Measurements from ENCODE around the gene SPCS2.
A peak's percentile ranks its signal among the peaks of the same experiment; 100 is the strongest.

Gene SPCS2

GRCh38 chr11:74948898-74949752, at the start of gene SPCS2, which contains the start of gene XRRA1:
Gene SPCS2, plus strand, starts transcription at chr11:74949266. Its CDS starts 20 bp downstream, at chr11:74949286.
Gene XRRA1, minus strand, starts transcription at chr11:74949091. Its CDS starts 8,213 bp downstream, at chr11:74940878.
- DNase-seq: peak; percentile 97

- DNase-seq: no peak
Observed at GRCh38 chr11:74902342-74902741, 46.7 kb upstream of the SPCS2 start.

- DNase-seq: no peak
Observed at GRCh38 chr11:74905326-74905725, 43.7 kb upstream of the SPCS2 start.

GRCh38 chr11:74909385-74909784, 39.7 kb upstream of the SPCS2 start:
- DNase-seq: no peak

DNA sequence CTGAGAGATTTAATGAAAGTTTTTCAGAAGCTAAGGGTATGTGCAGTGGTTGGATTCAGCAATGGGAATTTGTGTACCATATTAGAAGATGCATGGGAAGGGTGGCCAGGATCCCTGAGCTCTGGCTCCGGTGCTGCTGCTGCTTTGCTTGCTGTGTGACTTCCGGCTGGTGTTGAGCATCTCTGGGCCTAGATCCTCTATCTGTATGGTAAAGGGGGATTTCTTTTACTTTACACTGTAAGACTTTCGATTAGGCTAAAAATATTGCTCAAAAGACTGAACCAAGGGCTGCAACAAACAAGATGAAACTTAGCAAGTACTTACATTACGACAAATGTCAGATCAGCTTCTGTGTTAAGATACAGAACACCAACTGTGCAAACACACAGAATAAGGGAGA, 39.3 kb upstream of the SPCS2 start:
- no peak for DNase-seq

DNA sequence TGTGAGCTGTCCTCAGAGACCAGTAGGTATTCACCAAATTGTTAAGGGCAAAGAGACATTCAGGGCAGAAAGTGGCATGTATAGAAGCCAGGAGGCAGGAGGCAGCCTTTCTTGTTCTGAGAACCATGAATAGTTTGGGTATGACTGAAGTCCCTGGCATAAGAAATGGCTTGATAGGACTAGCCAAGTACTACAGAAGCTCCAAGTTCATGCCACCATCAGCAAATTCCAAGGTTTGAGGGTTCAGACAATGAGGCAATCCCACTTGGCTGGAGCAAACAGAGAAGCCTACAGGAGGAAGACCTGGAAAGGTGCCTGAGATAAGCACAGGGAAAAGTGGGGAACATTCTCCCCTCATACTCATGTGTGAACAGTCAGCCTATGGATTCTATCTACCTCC, 25.9 kb upstream of the SPCS2 start:
- DNase-seq: no peak

DNA sequence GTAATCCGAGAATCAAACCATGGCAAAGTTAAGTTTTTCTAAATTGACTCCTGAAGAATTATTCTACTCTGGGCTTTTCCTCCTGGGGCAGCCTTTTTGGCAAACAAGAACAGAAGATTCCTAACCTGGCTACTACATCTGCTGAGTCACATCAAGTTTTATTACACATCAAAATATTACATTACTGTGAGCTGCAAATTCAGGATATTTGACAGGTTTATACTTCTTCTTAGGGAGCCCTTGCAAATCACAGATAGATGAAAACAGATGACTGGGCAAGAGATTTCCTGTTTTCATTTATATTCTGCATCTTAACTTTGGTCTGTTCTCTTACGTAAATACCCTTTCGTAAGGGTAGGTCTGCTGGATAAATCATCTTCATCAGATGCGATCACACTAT, 23.8 kb upstream of the SPCS2 start:
- DNase-seq: no peak

DNA sequence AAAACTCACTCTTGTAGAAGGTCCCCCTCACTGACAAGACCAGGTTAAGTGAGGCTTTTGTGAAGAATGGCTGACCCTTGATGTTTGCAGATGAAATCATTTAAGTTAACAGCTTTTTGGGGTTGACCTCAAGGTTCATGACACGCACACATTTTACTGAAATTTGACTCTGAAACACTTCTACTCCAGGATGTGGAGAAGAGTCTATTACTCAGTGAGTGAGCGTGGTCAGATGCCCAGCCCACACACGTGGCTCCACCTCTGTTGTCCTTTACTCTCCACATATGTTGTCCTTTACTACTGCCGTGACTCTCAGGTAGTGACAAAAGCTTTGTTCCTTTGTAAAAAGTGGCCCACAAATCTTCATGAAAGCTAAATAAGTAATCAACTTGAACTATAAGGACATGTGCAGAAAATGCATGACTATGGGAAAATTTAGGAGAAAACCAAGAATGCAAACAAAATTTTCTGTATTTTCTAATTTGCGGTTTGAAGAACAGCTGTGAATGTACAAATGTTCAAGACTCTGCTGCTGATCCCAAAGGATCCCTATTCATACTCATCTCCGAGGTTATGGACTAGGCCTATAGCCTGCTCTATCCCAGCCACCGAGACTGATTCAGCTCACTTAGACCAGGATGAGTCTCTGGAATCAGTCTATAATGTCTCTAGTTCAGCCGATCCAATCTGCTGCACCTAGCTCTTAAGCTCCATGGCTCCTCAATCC, 22.6 kb upstream of the SPCS2 start:
- no peak for DNase-seq

- no peak for DNase-seq
Observed at GRCh38 chr11:74927496-74927895, 21.6 kb upstream of the SPCS2 start.

DNA sequence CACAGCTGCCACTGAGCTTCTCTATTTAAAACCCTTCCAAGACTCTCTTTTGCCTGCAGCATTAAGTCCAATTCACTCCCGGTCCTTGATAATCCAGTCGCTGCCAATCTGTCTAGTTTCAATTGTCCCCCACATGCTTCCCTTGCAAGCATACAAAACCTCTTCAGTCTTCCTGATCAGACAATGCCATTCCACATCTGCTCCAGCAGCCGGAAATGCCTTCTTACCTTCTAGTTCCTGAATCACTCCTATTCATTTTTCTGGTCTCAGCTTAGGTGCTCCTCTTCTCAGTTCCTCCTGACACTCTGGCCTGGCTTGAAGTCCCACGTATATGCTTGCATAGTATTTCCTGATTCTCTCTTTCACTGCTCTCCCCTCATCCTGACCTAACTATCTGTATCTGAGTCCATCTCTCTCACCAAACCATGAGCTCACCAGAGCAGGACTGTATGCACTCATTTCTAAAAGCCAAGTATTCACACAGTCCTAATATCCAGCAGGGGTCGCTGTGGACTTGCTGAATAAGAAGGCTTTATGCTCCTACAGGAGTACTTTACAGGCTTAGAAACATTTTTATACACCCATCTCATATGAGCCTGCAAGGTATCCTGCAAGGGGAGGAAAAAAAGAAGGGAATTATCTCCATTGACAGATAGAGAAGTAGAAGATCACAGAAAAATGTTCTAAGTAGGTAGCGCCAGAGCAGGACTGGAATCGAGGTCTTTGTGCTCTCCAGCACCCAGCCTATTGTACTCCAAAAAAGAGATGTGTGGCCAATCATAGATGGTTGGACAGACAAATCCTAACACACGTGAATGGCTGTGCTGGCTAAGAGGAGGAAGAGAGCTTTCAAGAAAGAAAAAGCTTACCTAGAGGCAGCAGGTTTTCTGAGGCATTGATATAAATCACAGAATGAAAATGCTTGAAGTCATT, 19.4 kb upstream of the SPCS2 start:
- DNase-seq: peak; percentile 75

DNA sequence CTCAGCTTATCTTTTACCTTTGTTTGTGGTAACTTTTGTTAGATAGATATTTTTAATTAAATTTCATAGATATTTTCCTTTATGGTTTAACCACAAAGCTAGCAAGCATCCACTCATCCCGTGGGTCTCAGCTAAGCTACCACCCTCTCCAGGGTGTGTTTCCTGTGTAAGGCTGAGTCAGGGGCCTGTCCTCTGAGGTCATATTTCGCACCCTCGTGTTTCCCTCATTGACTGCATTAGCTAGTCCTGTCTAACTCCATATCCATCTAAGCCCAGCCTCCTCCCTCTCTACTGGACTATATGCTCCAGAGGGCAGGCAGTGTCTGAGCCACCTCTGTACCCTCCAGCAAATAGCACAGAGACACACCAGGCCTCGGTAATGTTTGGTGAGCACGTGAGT, 16.9 kb upstream of the SPCS2 start:
- no peak for DNase-seq

GRCh38 chr11:74932797-74933196, 16.3 kb upstream of the SPCS2 start:
- DNase-seq: no peak

DNA sequence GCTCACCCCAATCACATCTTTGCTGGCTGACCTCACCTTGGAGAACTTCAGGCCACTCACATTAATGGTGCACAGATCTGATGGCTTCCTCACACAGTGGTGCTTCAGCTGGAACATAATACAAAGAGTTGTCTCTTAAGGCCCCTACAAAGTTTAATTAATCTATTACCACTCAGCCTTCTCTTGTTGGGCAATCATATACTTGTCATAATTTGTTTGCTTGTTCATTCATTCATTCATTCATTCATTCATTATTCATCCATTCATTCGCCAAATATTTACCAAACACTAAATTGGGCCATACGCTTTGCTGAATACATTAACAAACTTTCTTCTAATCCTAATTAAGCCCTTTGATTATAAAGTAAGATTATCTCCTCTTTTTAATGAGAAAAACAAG, 15.3 kb upstream of the SPCS2 start:
- no peak for DNase-seq

GRCh38 chr11:74935285-74935684, 13.8 kb upstream of the SPCS2 start:
- no peak for DNase-seq

DNA sequence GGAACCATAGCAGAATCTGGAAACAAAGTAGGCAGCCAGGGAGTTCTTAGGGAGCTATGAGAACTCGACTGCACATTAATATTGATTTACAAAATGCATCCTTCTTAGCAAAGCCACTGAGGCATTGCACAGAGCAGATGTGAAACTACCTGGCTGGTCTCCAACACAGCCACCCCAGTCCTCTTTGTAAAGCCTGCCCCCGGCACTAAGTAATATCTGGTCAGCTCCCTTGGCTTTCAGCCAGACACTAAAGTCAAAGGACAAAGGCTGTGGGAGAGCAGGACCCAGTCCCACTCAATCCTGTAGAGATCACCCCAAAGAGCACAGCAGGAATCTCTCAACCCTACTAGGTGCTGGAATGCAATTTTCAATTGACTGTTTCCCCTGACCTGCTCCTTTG, 13.0 kb upstream of the SPCS2 start:
- no peak for DNase-seq

GRCh38 chr11:74936976-74937375, 12.1 kb upstream of the SPCS2 start:
- no peak for DNase-seq

- no peak for DNase-seq
Observed at GRCh38 chr11:74937696-74938475, 11.2 kb upstream of the SPCS2 start.

DNA sequence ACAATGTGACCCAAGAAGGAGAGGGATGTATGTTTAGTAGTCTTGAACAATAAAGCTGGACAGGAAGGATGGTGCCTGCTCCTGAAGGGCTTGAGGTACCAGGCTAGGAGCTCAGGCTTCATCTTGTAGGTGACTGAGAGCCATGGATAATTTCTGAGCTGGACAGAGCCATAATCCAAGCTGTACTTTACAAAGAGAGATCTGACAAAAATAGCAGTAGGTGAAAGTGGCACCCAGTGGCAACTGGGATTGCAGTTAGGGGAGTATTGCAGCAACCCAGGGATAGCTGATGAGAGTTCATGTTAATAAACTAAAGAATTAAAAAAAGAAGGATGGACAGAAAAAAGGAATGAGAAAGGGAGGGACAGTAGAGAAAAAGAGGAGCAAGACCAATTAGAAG, 7.6 kb upstream of the SPCS2 start:
- no peak for DNase-seq

DNA sequence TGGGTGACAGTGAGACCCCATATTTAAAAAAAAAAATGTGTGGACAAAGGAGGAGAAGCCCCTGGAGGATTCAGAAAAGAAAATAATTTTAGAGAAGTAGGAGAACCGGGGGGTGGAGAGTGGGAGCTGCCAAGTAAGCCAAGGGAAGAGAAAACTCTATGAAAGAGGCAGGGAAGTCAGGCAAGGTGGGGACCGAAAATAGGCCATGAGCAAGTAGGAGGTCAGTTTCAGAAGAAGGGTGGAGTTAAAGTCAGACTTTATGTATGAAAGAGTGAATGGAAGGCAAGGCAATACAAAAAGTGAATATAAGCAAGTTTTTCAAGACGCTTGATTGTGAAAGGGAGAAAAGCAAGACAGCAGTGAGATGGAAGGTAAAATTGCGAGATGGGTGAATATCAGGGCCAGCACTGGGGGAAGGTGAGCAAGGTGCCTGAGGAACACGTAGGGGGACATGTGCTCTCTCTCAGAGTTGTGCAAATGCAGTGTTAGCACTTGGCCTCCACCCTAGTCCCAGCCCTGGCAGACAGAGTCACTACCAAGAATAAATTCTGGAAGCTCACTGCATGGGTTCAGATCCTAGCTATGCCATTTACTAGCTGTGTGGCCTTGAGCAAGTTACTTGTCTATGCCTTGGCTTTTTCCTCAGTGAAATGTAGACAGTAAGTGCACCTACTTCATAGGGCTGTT, 6.8 kb upstream of the SPCS2 start:
- DNase-seq: no peak

DNA sequence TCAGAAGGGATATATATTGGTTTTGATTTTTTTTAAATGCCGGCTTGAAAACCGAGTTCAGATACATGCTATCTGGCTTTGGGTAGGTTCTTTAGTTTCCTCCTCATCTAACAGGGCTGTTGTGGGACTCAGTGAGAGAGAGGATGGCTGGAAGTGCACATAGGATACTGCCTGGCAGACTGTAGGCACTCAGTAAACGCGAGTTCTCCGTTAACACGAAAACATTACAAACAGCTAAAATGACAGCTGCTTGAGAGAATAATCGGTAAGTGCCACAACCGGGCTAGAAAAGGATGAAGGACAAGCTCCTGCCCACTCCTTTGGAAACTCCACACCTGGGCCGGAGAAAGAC, 544 bp upstream of the SPCS2 start:
- DNase-seq: no peak

- DNase-seq: no peak
Observed at GRCh38 chr11:74949753-74950137, 679 bp downstream of the SPCS2 start.
